Breast epithelium (tissue), 3 donors: Measurements from ENCODE around the gene MBD5.

Source experiments
- CTCF ChIP-seq, 3 donors: fragments of 450-650 bp; IDR thresholded peaks; one replicate each; pipeline ENCODE4 v1.5.1; 2016 to 2017; ENCODE audit warnings: antibody characterized with exemption in 3 of 3, mild to moderate bottlenecking in 3 of 3, moderate library complexity in 3 of 3
- POLR2A ChIP-seq: fragments of 450-650 bp; IDR thresholded peaks from one replicate; pipeline ENCODE4 v1.6.1; 2016; ENCODE audit warnings: antibody characterized with exemption, mild to moderate bottlenecking, moderate library complexity

GRCh38 chr2:148490840-148491439, 470.0 kb downstream of the MBD5 start:
- no peak for TF ChIP-seq CTCF (IDR thresholded peaks at IDR 0.05)
- TF ChIP-seq POLR2A, result no peak
